CD4-positive, alpha-beta T cell treated with Interleukin-15 for 1 hour (primary cell): Measurements from ENCODE around the gene TBC1D1.

ENCODE experiments used
- DNase-seq: peaks from one replicate; pipeline ENCODE4 v3.0.0-alpha.2; 2020

The TBC1D1 gene

DNA sequence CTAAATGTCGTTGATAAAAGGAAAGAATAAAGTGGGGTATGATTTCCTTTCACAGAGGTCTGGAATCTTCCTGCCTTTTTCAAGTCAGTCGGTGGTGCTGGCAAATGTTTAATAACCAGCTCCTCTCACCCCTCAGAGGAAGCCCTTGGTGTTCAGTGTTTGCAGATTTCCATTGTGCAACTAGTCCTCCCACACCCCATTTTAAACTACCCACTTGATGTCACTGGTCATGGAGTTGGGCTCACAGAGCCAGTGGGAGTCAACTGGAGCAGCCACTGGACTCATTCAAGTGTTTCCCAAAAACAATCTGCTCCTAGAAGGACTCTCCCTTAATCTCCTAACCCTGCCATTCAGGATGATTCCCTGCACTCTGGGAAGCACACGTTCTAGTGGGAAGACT lies 218.5 kb downstream of the TBC1D1 start:
- DNase-seq = no peak

DNA sequence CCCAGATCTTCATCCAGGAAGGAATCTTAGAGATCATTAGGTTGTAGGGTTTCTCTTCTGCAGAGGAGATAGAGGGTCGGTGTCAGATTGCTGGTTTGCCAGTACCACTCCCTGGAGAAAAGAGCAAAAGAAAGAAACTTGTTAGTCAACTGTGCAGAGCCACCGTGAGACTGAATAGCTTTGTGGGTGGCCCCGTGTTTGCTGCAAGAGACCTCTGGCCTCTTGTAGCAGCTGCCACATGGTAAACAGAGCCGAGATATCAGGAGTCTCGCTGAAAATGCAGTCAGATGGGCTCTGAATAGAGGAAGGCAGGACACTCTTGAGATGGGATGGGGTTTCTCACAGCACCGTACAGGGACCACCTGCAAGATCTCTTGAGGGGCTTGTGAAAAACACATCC lies 219.0 kb downstream of the TBC1D1 start:
- no peak for DNase-seq

DNA sequence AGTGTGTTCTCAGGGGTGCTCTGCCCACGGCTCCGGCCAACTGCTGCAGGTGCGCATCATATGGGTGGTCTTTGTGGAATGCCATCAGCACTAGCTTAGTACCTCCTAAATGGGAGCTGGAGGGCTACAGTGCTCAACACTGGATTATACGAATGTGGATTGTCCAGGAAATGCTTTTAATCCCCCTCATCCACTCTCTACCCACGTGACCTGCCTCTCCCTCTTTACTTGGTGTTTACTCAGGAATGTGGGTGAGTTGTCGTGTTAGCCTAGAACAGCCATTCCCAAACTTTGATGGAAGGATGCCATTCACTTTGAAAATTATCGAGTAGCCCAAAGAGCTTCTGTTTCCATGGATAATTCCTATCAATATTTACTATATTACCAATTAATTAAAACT lies 220.1 kb downstream of the TBC1D1 start:
- DNase-seq = no peak

DNA sequence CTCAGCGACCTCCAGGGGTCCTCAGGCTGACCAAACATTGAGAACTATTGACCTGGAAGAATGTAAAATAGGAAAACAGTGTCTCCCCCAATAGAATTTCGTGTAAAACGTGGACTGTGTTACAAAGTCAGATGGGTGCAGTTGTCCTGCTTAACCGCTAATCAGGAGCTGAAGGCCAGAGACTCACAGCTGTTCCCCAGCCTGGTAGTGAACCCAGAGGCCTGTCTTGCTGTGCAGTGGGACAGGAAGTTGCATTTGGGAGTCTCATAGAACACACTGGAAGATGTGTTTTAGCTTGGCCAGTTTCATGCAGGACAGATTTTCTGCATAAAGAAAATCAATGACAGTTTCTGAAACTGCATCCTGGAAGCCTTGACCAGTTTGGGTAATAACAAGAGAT lies 220.8 kb downstream of the TBC1D1 start:
- no peak for DNase-seq

DNA sequence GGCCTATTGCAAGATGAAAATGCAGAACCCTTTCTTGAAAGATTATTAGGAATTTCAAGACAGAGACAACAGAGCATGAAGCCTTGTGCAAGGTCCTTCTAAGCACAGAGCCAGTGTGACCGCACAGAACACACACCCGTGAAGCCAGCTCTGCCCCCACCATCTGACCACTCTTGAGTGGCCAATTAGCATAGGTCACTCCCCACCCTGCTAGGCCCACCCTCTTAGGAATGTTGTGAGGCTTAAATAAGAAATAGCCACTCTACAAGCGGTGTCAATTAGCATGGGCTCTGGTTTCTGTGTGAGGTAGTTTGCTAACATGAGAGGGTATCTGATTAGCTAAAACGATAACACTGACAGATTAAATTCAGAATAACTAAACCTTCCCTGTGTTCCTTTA lies 222.2 kb downstream of the TBC1D1 start:
- DNase-seq = no peak

DNA sequence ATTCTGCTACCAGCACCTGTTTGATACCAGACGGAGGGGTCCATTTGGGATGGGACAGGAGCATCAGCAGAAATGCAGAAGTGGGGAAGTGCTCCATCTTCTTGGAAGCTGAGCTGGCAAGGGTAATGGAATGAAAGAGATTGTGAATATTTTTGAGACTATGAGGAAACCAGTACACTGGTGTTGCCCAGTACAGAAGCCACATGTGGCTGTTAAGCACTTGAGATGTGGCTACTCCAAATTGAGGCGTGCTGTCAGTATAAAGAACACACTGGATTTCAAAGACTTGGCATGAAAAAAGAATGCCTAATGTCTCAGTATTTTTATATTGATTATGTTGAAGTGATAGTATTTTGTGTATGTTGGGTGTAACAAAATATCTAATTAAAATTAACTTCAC lies 222.7 kb downstream of the TBC1D1 start:
- DNase-seq = no peak

DNA sequence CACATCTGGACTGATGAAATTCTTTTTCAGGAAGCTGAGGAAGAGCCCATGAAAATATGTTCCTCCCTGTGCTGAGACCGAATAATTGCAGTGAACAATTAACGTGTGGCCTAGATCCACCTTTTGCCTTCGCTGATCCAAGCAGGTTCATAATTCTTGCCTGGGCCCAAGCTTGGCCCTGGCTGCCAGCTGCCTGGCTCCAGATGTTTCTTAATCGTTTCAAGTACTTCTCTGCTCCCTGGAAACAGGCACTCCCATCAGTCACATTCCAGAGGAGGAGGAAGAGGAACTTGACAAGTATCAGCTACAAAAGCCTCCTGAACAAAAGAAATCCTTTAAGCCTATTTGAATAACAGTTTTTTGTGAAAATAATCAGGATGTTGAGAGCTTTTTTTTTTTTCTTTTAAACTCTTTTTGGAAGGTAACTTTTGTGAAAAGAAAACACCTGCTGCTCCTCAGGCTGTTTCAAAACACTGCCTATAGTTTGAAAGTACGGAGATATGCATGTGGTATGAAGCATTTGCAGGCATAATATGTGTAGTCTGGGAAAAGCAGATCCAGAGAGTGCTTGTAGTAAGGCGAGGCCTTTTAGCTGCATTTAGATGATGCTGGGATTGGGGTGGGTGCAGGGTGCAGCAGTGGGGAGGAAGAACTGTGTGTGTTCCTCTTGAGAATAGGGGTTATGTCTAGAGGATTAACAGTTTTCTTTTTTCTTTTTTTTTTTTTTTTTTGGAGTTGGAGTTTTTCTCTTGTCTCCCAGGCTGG lies 223.7 kb downstream of the TBC1D1 start:
- no peak for DNase-seq

DNA sequence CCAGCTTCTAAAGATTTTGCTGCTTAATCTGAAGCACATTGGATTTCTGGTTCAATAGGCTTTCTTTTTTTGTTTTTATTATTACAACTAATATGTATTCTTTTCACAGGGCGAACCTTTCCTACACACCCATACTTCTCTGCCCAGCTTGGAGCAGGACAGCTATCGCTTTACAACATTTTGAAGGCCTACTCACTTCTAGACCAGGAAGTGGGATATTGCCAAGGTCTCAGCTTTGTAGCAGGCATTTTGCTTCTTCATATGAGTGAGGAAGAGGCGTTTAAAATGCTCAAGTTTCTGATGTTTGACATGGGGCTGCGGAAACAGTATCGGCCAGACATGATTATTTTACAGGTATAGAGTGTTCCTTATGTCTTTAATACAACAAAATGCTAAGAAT lies 224.7 kb downstream of the TBC1D1 start:
- DNase-seq = no peak

DNA sequence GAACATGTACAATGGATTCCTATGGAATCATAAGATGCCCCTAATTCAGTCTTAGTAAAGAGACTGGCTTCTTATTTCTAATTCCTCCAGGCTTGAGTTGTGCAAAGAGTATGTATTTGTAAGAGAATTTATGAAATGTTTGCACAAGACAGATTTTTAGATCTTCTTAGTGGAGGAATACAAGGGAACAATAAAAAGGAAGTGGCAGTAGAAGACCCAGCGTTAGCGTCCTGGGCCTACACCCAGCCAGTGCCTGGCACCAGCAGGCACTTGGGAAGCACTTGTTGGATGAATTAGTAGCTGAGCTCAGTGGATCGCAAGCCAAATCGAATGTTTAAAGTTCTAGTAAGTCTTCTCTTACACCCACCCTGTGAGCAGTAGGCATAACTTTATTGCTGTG lies 226.7 kb downstream of the TBC1D1 start:
- no peak for DNase-seq

DNA sequence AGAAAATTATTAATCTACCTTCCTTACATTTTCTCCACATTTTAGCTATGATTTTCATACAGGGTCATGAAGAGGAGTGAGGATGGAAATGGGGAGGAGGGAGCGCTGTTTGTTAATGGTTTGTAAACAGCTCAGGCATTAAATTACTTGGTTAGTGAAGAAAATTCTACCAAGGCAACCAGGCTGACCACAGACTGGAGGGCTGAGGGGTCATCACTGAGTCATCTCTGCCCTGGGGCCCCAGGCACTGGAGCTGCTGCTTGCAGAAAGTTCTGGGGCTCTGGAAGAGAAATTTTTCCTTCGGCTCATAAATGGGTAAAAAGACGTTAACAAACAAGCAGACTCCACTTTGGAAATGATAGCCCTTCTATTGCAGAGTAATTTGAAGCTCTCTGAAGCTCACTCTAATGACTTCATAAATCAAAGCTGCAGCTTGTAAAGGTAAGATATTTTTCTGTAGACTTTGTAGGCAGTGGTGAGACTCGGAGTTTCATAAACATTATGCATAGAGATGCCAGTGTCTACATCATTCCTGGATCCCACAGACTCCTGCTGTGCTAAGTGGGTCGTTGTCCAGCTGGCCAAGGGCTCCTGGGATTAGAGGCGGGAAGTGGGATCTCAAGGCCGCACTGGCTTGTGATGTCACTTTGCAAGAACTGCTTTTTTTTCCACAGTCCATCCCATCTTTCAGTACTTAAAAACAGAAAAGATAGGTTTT lies 228.9 kb downstream of the TBC1D1 start:
- no peak for DNase-seq

DNA sequence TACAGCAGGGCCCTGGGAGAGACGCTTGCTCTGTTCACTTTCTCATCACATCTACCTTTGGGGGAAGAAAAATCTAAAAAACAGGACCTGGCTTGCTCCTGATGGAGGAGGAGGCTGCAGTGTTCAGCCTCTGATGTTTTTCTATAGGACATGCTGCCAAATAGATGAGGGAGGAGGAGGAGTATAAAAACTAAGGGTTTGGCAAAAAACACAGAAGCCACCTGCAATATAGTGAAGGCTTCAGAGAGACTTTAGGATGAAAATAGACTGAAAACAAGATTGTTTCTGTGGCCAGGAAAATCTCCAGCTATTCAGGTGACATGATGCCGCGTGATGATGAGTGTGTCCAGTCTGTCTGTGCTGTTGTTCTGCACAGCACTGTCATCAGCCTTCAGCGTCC lies 229.9 kb downstream of the TBC1D1 start:
- DNase-seq = no peak

DNA sequence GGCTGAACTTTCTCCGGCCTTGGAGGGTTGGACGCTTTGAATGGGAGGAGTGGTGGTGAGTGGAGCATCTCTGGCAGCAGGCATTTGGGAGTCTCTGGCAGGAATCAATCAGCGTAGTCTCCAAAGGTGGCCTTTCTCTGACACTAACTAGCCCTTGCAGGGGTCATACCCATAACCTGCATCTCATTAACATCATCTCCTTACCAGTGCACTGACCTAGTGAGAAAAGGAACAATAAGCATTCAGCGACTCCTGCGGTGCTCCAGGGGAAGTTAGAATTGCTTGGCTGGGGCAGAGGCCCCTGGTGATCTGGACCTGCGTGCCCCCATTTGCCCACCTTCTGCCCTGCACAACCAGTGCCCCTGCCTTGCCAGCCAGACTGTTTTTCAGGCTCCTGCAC lies 231.2 kb downstream of the TBC1D1 start:
- DNase-seq = no peak

DNA sequence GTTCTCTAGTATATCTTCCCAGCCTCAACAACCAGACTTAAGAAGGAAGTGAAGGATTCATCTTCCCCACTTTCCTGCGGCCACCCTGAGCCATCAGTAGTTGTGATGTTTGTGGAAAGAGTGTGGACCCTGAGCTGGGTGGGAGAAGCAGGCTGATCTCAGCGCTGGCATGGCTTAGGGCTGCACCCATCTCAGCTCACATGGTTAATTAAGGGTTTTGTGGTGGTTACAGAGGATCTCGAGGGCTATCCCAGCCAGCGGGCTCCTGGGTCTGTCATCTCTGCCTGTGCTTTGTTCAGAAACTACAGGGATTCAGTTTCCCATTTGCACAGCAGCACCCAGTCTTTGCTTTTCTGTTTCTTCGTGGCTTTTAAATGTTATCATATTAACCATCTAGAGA lies 232.7 kb downstream of the TBC1D1 start:
- no peak for DNase-seq

DNA sequence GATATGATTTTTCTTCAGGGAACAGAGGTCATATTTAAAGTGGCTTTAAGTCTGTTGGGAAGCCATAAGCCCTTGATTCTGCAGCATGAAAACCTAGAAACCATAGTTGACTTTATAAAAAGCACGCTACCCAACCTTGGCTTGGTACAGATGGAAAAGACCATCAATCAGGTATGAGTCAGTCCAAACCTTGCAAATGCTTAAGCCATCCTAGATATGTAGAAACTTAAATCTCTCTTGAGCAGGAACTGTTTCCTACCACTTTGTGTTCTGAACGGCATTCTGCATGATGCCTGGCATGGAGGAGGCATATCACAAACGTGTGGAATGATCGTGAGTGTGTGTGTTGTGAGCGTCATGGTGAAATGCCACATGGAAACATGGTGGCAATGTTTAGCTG lies 234.1 kb downstream of the TBC1D1 start:
- DNase-seq = no peak

DNA sequence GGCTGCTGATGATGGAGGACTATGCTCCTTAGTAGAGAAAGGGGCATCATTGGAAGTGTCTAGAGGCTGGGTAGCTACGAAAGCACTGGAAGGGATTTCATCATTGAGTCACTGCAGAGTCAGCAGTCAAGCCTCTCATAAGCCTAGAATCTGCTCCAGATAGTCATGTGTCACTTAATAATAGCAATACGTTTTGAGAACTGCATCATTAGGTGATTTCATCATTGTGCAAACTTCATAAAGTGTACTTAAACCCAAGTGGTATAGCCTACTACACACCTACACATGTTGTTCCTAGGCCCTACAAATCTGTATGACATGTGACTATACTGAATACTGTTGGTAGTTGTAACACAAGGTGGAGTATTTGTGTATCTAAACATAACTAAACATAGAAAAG lies 234.9 kb downstream of the TBC1D1 start:
- DNase-seq = no peak

DNA sequence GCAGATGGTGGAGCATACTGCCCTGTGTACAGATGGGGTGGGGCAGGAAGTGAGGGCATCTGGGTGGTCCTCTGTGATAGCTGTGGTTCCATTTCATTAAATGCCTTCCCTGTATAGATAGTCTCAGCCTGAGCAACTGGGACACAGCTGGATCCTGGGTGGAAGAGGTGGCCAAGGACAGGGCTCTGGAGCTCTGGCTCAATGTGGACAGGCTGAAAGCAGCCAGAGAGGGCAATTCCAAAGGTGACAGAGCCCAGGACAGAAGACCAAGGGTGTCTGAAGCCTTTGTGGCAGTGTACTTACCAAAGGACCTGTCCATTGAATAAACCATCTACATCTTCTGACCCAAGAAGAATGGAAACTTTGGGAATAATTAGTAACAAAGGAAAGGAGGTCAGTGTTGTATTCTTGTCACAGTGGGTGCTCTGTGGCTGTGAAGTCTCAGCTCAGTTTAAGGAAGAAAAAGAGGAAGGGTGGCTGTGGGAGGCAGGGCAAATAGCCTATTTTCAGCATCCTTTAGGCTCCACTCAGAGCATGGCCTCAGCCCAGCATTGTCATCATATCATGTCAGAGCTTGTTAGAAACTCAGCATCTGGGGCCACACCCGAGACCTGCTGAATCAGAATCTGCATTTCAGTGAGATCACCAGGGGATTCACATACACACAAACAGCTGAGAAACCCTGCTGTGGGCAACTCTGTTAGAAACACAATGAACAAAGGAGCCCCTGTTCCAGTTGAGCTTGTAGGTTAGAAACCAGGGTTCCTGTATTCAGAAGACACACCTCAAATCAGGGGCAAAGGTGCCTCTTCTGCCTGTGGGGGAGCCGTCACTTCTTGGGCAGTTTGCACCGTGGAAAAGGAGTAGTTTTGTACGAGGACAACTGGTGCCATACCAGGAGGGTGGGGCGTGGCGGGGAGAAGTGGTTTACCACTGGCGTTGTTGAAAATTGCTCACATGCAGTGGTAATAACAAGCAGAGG lies 237.9 kb downstream of the TBC1D1 start:
- peak; percentile 67 for DNase-seq

DNA sequence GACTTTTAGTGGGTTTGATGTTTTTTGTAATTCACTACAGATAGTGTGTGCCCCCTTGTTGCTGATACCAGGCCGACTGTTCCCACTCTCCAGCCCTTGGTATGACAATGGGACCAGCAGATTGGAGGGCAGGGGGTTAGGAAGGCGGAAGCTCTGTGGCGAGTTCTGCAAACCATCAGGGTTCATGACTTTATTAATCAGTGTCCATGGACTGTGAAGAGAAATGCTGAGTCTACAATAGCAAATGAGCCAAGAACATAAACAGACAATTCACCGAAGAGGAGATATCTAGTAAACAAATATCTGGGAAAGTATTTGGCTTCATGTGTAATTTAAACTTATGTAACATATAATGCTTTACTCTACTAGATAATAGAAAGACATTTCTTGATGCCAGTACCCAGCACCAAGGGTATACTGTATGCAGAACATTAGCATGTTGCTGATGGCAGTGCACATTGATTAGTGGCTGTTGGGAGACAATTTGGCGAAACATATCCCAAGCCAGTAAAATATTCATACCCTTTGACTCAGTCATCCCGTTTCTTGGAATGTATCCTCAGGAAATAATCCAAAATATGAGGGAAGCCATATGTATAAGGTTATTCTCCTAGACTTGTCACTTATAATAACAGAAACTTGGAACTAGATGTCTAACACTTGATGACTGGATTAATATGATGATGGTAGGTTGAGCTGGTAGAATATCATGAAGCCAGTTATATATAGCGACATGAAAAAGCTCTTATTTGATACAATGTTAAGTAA lies 238.8 kb downstream of the TBC1D1 start:
- DNase-seq = no peak

DNA sequence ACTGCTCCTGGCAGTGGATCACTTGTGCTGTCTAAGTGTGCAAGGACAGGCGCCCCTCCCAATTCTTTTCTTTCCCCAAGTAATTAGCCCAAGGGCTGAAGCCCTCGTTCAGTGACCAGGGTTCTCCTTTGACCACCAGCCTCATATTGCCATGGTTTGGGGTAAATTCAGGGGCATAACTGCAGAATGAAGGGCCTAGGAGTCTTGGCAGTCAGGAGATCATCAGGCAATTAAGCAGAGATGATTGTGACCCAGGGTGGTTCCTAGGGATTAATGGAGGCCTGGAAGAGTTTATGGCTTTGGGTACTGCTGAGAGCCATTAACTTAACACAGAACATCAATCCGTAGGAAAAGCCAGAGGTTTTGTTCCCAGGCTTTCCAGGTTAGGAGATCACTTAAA lies 240.0 kb downstream of the TBC1D1 start:
- no peak for DNase-seq

DNA sequence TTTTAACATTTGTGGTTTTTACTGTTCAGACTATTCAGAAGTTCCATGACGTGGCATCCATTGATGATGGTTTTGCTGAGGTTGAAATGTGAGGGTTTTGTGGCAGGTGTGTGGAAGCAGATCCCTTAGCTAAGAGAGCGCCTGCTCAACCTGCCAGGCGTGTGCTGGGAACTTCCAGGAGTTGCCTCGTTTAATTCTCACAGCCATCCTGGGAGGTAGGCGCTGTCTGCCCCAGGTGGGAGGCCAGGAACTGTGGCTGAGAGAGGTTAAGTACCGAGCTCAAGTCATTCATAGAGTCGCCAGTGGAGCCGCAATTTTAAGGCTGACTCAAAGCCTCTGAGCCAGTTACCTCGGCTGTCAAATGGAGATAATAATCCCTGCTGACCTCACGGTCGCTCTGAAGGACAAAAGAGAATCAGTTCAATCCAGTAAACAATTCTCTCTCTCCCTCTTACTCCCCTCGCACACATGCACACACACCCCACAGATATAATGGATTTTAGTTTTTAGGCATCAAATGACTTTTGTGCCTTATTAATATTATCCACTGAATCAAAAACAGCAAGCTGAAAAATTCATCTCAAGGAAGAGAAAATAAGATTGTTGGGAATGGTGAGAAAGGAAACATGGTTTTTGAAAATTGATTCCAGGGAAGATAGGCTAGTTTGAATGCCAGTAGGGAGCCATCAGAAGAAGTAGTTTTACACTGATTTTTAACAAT lies 240.6 kb downstream of the TBC1D1 start:
- peak; percentile 58 for DNase-seq

DNA sequence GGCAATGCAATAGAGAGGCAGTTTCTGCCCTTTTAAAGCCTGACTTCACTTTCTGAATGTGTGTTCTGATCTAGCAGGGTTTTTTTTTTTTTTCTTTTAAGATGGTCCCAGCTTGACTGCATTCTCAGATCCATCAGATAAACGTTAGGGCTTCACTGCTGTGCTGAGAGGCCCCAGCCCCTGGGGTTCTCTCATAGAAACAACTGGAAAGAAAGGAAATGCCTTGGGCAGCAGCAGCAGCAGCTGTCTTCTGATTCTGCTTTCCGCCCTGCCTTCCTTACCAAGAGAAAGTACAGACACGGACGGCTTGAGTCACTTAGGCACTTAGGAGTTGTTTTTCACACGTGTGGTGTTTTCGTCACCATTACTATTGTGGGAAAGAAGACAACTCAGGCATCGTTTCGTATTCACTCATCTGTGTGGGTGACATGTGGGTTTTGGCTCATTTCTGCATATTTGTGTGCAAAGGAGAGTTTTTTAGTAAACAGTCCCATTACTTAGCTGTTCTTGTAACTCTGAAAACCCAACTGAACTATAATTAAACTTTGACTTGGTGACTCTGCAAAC lies 241.3 kb downstream of the TBC1D1 start:
- peak; percentile 64 for DNase-seq

DNA sequence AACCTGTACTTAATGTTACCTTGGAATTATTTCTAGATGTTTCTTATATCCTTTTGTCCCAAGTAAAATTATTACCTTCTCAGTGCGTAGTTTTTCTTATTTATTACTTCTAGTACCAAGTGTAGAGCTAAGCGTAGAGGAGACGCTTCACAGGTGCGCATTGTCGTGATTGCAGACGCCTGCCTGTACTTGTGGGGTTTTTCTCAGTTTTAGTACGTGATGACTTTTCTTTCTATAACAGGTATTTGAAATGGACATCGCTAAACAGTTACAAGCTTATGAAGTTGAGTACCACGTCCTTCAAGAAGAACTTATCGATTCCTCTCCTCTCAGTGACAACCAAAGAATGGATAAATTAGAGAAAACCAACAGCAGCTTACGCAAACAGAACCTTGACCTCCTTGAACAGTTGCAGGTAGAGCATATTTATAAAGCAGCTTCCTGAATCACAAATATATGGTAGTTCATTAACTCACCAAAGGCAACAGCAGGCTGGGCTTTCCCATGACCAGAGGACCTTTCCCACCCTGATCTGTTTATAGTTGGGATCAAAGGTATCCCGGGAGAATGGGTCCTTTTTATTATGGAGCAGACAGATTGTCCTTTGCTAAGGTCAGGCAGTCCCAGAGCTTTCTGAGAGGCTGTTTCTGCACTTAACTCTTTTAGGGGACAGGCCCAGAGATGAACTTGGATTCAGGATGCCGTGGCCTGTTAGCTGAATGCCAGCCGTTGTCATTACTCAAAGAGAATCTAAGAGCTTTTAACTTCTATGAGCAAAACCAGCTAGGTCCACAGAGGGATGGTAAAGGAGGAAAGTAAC lies 242.2 kb downstream of the TBC1D1 start:
- no peak for DNase-seq
